C1 segment of cervical spinal cord (tissue), 14 donors: Measurements from ENCODE around the gene PPP1R37.
A peak's percentile ranks its signal among the peaks of the same experiment; 100 is the strongest.
"Not testable (repeated sequence)": the region's sequence is repeated elsewhere in the genome, so short reads cannot be mapped to it uniquely, and the experiment has no call there.

Experiments used
- DNase-seq, 14 donors: peaks; one replicate each; lab custom pipeline; 2025; lab: John Stamatoyannopoulos, UW

The PPP1R37 gene

DNA sequence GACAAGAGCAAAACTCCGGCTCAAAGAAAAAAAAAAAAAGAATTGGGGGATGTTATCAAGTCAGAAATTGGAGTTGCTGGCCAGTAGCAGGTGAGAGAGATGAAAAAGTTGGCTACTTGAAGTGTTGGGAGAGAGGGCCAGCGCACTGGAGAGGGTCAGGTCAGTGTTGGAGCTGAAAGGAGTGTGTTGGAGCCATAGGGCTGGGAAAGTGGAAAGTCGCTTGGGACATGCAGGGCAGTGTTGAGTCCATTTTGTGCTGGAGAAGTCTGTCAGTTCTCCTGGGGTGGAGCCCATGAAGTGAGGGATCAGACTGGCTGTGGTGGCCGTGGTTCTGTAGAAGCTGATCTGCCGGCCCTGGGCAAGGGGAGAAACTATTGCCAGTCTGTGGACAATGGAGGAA is 1.7 kb downstream of the PPP1R37 start:
- no peak for DNase-seq

GRCh38 chr19:45095496-45096413 is 2.8 kb downstream of the PPP1R37 start:
- no peak for DNase-seq

GRCh38 chr19:45096700-45097099 is 3.7 kb downstream of the PPP1R37 start:
- DNase-seq, result no peak

- DNase-seq, result no peak
These were observed 4.4 kb downstream of the PPP1R37 start for GRCh38 chr19:45097450-45097775.

- peak in 10 of 14 donors; percentile 38 to 87 (median 60) for DNase-seq
These were observed 5.0 kb downstream of the PPP1R37 start for GRCh38 chr19:45097776-45098520.

DNA sequence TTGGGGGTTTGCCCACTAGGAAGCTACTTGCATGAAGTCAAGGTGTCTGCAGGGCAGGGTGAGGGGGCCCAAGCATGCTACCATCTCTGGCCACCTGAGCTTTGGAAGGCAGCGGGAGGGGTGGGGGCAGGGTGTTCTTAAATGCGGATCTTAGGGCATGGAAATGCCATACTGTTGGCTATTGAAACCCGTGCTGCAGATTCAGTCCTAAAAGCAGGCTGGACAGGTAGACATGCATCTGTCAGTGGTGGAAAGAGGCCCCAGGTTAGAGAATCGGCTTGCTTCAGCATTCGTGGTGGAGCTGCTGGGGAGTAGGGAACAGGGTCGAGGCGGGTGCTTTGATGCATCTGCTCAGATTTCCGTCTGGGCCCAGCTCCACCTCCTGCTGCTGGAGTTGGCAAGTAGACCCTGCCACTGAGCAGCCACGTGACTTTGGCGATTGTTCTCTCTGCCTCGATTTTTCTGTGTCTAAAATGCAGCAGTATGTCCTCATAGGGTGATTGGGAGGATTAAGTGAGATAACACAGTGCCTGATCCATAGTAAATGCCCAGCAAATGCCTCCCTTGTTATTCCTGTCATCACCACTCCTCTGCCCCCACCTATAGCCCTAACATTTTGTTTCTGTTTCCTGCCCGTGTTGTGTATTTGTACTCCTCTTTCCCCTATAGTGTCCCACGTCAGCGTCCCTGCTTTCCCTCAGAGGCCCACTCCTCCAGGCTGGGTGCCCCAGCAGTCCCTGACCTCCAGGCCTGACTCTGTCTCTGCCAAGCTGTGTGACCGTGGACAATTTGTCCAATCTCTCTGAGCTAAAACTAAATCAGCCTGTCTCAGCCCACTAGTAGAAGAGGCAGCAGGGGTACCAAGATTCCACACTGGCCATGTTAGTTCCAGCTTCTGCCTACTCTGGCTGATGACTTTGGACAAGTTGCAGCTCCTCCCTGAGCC is 5.8 kb downstream of the PPP1R37 start:
- DNase-seq, result peak in 12 of 14 donors; percentile 39 to 76 (median 58)

DNA sequence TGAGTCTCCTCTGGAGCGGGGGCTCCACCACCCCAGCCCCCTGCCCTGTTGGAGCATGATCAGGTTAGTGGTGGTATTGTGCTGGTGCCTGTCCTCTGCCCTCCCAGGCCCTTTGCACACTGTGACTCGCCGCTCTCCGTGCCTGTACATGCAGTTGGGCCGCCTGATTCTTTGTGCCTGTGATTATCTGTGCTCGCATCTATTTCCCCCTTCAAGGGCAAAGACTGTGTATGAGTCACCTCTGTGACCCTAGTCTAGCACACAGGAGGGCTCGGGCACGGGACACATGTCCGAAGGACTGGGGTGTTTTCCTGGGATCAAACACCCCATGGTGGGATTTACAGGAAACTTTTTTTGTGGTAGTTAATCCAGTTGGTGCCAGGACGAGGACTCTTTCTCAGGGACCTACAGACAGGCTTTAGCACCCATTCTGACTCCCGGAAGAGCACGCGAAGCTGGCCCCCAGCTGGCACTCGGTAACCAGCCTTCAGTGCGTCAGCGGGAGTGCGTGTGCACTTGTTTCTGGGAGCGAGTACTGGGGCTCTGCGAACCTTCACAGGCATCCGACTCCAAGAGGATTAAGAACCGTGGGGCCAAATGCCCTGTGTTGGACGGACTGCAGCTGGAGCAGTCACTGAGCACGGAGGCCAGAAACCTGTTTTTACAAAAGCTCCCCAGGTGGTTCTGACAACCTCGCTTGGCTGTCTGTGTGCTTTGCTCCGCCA is 6.7 kb downstream of the PPP1R37 start:
- DNase-seq, result peak in 1 of 14 donors; percentile 80

GRCh38 chr19:45100201-45100600 is 7.2 kb downstream of the PPP1R37 start:
- no peak for DNase-seq

DNA sequence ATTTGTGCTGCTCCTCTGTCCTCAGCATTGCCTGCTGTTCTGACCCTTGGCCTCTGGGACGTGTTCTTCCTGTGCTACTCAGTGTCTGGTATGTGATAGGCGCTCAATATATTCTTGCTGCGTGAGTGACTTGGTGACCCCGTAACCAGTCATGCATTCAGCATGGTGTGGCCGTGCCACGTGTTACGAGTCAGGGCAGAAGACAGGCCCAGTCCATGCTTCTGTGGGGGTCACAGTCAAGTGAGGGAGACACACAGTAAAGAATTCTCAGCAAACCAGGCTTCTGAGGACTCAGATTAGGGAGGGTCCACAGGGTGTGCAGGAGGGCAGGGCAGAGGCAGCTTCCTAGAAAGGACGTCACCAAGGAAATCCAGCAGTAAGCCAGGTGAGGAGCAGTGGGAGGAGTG is 7.9 kb downstream of the PPP1R37 start:
- no peak for DNase-seq

DNA sequence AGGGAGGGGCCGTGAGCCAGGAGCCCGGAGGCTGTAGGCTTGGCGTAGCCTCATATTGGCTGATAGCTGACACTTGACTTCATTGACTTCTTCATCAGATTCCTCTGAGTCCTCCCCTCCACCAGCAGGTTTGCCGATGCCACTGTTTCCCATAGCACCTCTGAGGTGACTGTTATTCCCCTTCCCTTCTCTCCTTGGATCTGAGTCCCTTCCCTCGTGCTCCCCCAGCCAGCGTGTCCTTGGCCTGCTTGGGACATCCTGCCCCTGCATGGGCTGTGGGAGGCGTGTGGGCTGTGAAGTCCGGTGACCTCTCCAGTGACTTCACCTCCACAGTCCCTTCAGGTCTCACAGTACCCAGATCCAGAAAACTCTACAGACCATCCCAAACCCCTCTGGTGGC is 8.8 kb downstream of the PPP1R37 start:
- no peak for DNase-seq

DNA sequence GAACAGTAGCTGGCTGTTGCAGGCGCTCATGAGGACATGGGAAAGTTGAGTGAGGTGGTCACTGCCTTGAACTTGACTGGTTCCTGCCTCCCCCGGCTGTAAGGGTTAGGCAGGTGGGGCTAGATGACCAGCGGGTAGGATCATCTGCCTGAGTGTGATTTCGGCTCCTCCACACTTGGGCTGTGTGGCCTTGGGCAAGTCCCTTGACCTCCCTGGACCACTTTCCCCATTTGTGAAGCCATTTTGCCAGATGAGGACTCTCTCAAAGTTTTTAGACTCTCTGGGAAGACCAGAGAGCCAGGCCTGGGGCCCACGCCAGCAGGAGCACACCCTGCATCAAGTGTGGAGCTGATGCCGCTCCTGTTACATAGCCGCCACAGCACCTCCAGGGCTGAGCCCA is 9.5 kb downstream of the PPP1R37 start:
- no peak for DNase-seq

DNA sequence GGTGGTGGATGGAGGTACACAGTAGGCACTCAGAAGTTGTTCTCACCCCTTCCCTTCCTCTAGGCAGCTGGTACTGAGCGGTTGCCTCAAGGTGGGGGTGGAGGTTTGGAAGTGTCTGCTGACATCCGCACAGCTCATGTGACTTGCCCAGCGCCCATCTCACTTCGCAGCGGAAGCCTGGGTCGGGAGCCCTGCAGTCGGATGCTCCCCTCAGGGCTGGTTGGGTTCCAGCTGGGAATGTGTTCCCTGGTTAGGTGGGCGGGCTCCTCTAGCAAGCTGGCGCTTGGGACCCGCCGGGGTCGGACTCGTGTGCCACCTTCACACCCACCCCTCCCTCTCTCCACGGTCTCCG is 10.2 kb downstream of the PPP1R37 start:
- DNase-seq, result peak in 3 of 14 donors; percentile 6 to 54 (median 6)

DNA sequence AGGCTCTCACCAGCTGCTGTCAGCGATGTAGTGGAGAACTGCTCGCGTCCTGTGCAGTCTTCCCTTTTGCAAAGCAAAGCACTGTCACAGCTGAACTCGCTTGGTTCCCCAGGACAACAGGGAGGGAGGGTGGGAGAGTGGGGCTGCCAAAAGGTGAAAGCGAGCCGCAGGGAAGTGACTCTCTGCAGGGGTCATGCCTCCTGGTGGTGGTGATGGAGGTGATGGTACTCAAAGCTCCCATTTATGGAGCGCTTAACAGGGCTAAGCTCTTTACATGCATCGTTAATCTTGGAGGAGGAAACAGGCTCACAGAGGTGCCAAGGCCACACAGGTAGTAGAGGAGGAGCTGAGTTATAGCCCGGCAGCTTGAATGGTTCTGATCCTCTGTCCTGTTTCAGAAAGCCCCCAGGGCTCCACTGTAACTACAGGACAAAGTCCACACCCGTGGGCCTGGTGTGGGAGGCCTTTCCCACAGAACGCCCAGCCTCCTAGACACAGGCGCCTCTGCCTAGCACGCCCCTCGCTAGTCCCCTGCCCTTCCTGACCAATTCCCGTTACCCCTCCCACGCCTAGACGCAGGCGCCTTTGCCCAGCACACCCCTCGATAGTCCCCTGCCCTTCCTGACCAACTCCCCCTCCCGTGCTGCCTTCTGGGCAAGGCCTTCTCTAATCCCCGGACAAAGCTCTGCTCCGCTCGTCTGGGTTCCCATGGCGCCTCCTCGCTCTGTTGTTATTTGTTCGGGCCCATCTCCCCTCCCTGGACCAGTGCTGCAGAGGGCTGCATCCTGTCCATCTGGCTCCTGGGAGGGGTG is 10.7 kb downstream of the PPP1R37 start:
- DNase-seq, result peak in 2 of 14 donors; percentile 11 to 59

DNA sequence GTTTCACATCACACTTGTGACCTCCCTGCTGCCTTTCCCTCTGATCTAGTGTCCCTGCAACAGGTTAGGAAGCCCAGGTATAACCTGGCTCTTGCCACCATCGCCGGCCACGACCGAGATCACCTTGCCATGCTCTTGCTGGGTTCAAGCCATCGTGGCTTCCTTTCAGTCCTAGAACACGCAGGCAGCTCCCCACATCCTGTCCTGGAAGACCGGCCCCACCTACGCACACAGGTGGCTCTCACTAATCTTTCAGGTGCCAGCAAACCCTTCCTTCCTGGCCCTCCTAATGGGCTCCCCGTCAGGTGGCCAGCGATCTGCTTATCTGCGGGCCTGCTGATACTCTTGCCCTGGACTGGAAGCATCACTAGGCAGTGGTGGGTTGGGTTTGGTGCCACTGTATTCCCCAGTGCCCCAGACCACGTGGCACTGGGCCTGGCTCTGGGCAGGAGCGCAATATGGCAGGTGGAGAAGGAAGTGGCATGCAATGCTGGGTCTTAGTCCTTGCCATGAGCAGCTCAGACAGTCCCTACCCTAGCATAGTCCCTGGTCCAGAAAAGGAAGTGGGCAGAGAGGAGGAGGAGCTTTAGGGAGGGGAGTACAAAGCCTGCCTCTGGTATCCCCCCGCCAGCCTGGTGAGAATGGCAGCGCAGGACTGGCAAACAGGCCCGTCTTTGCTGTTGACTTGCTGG is 11.8 kb downstream of the PPP1R37 start:
- peak in 1 of 14 donors; percentile 71 for DNase-seq

- not testable (repeated sequence) for DNase-seq
These were observed 13.4 kb downstream of the PPP1R37 start for GRCh38 chr19:45106363-45106762.

- DNase-seq, result no peak
These were observed 14.7 kb downstream of the PPP1R37 start for GRCh38 chr19:45107621-45108150.

GRCh38 chr19:45110851-45111266 is 17.9 kb downstream of the PPP1R37 start:
- DNase-seq, result peak in 1 of 14 donors; percentile 83

- DNase-seq, result no peak
These were observed 19.3 kb downstream of the PPP1R37 start for GRCh38 chr19:45112111-45112827.

- no peak for DNase-seq
These were observed 20.6 kb downstream of the PPP1R37 start for GRCh38 chr19:45113628-45114027.
